Activated CD8-positive, alpha-beta memory T cell treated with anti-CD3 and anti-CD28 coated beads for 36 hours (primary cell): ENCODE measurements around the gene ATR. TPM values are rescaled to one million over a fixed set of nuclear protein-coding genes. Genes with fewer than 3 reads are reported as not detected.
"Not testable (repeated sequence)": the region's sequence is repeated elsewhere in the genome, so short reads cannot be mapped to it uniquely, and the experiment has no call there.

ENCODE experiments used
- CTCF ChIA-PET: fragments of 350-600 bp; sonication (Branson Sonifier 250); formaldehyde crosslinking; loops from one replicate; lab custom pipeline; 2021; ENCODE audit warnings: antibody characterized with exemption; lab: Charles Lee
- POLR2A ChIA-PET: fragments of 350-600 bp; sonication (Branson Sonifier 250); formaldehyde crosslinking; loops from one replicate; lab custom pipeline; 2021; ENCODE audit warnings: antibody characterized with exemption; lab: Charles Lee
- total RNA-seq, 2 experiments: library from RNA; stranded (reverse); gene quantifications; one replicate each; pipeline ENCODE4 v1.2.3, GENCODE V29; 2021

ATR gene
- total RNA-seq, 2 experiments from 2014 or later, result 40.0 to 44.7 TPM

DNA sequence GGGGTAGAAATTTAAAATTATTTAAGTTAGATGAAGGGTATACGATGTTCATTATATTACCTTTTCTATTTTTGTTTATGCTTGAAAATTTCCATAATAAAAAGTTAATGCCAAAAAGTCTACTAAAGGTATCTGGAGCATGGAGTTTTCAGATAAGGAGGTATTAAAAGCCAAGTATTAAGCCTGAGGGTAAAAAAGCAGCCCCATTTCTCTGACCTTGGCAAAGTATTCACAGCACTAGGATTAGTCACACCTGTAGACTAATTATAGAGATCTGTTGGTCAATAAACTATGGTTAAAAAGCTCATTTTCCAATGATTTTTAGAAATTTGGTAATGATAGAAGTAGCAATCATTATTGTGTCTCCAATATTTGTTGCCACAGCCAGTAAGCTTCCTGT is 153.8 kb downstream of the ATR start:
- CTCF ChIA-PET, result no interaction called here

GRCh38 chr3:142418926-142419592 is 159.5 kb downstream of the ATR start:
- ChIA-PET POLR2A (no interaction called here), CTCF (no interaction called here)

More for the DNA sequence above, 153.8 kb downstream of the ATR start:
- POLR2A ChIA-PET, result no interaction called here

DNA sequence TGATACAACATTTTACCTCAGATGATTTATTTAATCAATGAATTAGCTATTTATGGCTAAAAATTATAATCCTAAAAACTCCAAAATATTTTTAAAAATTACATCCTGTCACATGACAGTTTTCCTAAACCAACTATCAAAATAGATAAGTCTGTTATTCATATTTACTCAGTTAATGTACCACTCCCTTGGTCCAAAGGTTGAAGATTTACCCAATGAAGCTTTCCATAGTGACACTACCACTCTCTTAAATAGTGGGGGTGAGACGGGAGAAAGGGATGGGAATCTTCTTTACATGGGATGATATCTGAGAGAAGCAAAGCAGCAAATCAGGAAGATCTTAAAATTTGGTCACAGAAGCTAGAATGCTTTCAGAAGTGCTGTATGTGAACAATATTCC is 161.2 kb downstream of the ATR start:
- ChIA-PET POLR2A (no interaction called here), CTCF (no interaction called here)

- CTCF ChIA-PET, POLR2A ChIA-PET: not testable (repeated sequence)
Measured at GRCh38 chr3:142400537-142400936, 178.0 kb downstream of the ATR start.

Other genes starting within 250 kb of the ATR start
- 10 to 100 TPM; 27.9 to 29.4 TPM for gene XRN1, start 130.7 kb downstream of the ATR start, total RNA-seq
- gene PLS1, start 17.7 kb upstream of the ATR start, total RNA-seq, result 1 to 10 TPM; 5.7 to 6.0 TPM
- 1 to 10 TPM; 1.4 to 2.1 TPM for gene TRPC1, start 145.3 kb upstream of the ATR start, total RNA-seq